NCI-H1417 treated with DMSO at 0.1 percent for 48 hours (cell line): ENCODE data around the gene CBX3.
"Not testable (repeated sequence)": the region's sequence is repeated elsewhere in the genome, so short reads cannot be mapped to it uniquely, and the experiment has no call there.

Experiments used
- DNase-seq: peaks from one replicate; lab custom pipeline; 2025; lab: John Stamatoyannopoulos, UW

The CBX3 gene

GRCh38 chr7:26170663-26171062 lies 30.9 kb upstream of the CBX3 start:
- no peak for DNase-seq

GRCh38 chr7:26171601-26172000 lies 29.9 kb upstream of the CBX3 start:
- DNase-seq: no peak

- DNase-seq: no peak
Observed at GRCh38 chr7:26172048-26172447, 29.5 kb upstream of the CBX3 start.

- DNase-seq: not testable (repeated sequence)
Observed at GRCh38 chr7:26175903-26176302, 25.6 kb upstream of the CBX3 start.

GRCh38 chr7:26176696-26177095 lies 24.8 kb upstream of the CBX3 start:
- not testable (repeated sequence) for DNase-seq

- DNase-seq: not testable (repeated sequence)
Observed at GRCh38 chr7:26177269-26177668, 24.3 kb upstream of the CBX3 start.

- no peak for DNase-seq
Observed at GRCh38 chr7:26178272-26178960, 23.1 kb upstream of the CBX3 start.

- DNase-seq: no peak
Observed at GRCh38 chr7:26179422-26179821, 22.1 kb upstream of the CBX3 start.

- no peak for DNase-seq
Observed at GRCh38 chr7:26179826-26180497, 21.6 kb upstream of the CBX3 start.

GRCh38 chr7:26180792-26181198 lies 20.8 kb upstream of the CBX3 start:
- DNase-seq: no peak

- no peak for DNase-seq
Observed at GRCh38 chr7:26181474-26182227, 19.9 kb upstream of the CBX3 start.

GRCh38 chr7:26182283-26182682 lies 19.3 kb upstream of the CBX3 start:
- no peak for DNase-seq

GRCh38 chr7:26182706-26183105 lies 18.8 kb upstream of the CBX3 start:
- DNase-seq: no peak

- DNase-seq: no peak
Observed at GRCh38 chr7:26183545-26184280, 17.8 kb upstream of the CBX3 start.

GRCh38 chr7:26184281-26185101 lies 17.1 kb upstream of the CBX3 start:
- not testable (repeated sequence) for DNase-seq

GRCh38 chr7:26185131-26185843 lies 16.3 kb upstream of the CBX3 start:
- no peak for DNase-seq

GRCh38 chr7:26185844-26186180 lies 15.7 kb upstream of the CBX3 start:
- DNase-seq: no peak

- DNase-seq: no peak
Observed at GRCh38 chr7:26186364-26187311, 14.9 kb upstream of the CBX3 start.

- DNase-seq: no peak
Observed at GRCh38 chr7:26187380-26188205, 14.0 kb upstream of the CBX3 start.
